OCI-LY7 (cell line): Measurements from ENCODE around the gene ZBTB47. TPM values are rescaled to one million over a fixed set of nuclear protein-coding genes. Genes with fewer than 3 reads are reported as not detected.

Experiments used
- BruUV-seq: library from RNA; stranded (reverse); fragments of 400-500 nt; replicated peaks from 2 replicates; lab custom pipeline; 2021; lab: Mats Ljungman, UMichigan
- CTCF ChIA-PET: fragments of 300-600 bp; sonication (Branson Sonifier 250); formaldehyde crosslinking; loops from one replicate; lab custom pipeline; 2022; ENCODE audit warnings: antibody characterized with exemption; ENCODE audit not compliant: unreplicated experiment; lab: Charles Lee
- POLR2A ChIA-PET: fragments of 300-600 bp; sonication (Branson Sonifier 250); formaldehyde crosslinking; loops from one replicate; lab custom pipeline; 2022; ENCODE audit warnings: antibody characterized with exemption; lab: Charles Lee
- DNase-seq: peaks from one replicate; pipeline ENCODE4 v3.0.0-alpha.2; 2015; ENCODE audit warnings: low spot score
- H2AFZ ChIP-seq: fragments of 200-600 bp; sonication (generic), shearing (Covaris generic); 2 replicates; pipeline ENCODE4 v1.6.1; 2014; ENCODE audit warnings: mild to moderate bottlenecking, antibody characterized with exemption, low read length, moderate library complexity
- H3K27ac ChIP-seq: fragments of 200-600 bp; sonication (generic); 2 replicates; pipeline ENCODE4 v1.5.1; 2014; ENCODE audit warnings: mixed run types, low read depth, mild to moderate bottlenecking, moderate library complexity, low read length, inconsistent platforms; ENCODE audit not compliant: poor library complexity, severe bottlenecking
- H3K36me3 ChIP-seq: fragments of 200-600 bp; sonication (generic); 2 replicates; pipeline ENCODE4 v1.6.1; 2014; ENCODE audit warnings: mild to moderate bottlenecking, antibody characterized with exemption, low read length, moderate library complexity, mixed read lengths; ENCODE audit not compliant: insufficient read depth
- H3K4me1 ChIP-seq: fragments of 200-600 bp; sonication (generic); 2 replicates; pipeline ENCODE4 v1.5.1; 2014; ENCODE audit warnings: mild to moderate bottlenecking, low read length; ENCODE audit not compliant: insufficient read depth, poor library complexity, severe bottlenecking
- H3K4me2 ChIP-seq: fragments of 200-600 bp; sonication (generic); 2 replicates; pipeline ENCODE4 v1.6.1; 2014; ENCODE audit warnings: mild to moderate bottlenecking, low read length
- H3K4me3 ChIP-seq: fragments of 200-600 bp; sonication (generic); 2 replicates; pipeline ENCODE4 v1.5.1; 2014; ENCODE audit warnings: mild to moderate bottlenecking, low read depth, low read length; ENCODE audit not compliant: poor library complexity, severe bottlenecking
- H3K79me2 ChIP-seq: fragments of 200-600 bp; sonication (generic); 2 replicates; pipeline ENCODE4 v1.6.1; 2016; ENCODE audit warnings: low read depth, mild to moderate bottlenecking, low read length, moderate library complexity, mixed read lengths; ENCODE audit not compliant: insufficient read depth
- H3K9me2 ChIP-seq: fragments of 200-600 bp; sonication (generic); 2 replicates; pipeline ENCODE4 v1.6.1; 2016; ENCODE audit warnings: mild to moderate bottlenecking, low read length, mixed read lengths; ENCODE audit not compliant: insufficient read depth
- H3K9me3 ChIP-seq: fragments of 200-600 bp; sonication (generic); 2 replicates; pipeline ENCODE4 v1.6.1; 2014; ENCODE audit warnings: mild to moderate bottlenecking, mixed run types, low read length, mixed read lengths
- H4K20me1 ChIP-seq: fragments of 200-600 bp; sonication (generic); 2 replicates; pipeline ENCODE4 v1.6.1; 2014; ENCODE audit warnings: mild to moderate bottlenecking, antibody characterized with exemption, low read length, moderate library complexity, mixed read lengths; ENCODE audit not compliant: insufficient read depth
- EZH2phosphoT487 ChIP-seq: fragments of 200-600 bp; sonication (generic); IDR thresholded peaks from 2 replicates; pipeline ENCODE4 v1.6.1; 2018; ENCODE audit warnings: low read depth, borderline replicate concordance, mild to moderate bottlenecking, mixed run types, antibody characterized with exemption, low read length, moderate library complexity, mixed read lengths
- intact Hi-C: fragments of 100-400 bp; cut with micrococcal nuclease; formaldehyde crosslinking; loops from one replicate; pipeline ENCODE4 v1.10.0; 2022; ENCODE audit not compliant: unreplicated experiment
- total RNA-seq, 2 experiments: library from RNA; depleted of rRNA in 1 of 2; stranded (reverse); fragments of >200 nt in 1 of 2; shearing (Covaris generic) in 1 of 2; gene quantifications; 2 replicates each; pipeline ENCODE4 v1.2.3, GENCODE V29; 2014 to 2022
- TF ChIP-seq, protein P1 (sequence below): fragments of 200-600 bp; sonication (generic); conservative IDR thresholded peaks from 2 replicates; pipeline ENCODE4 v1.5.1; 2014; ENCODE audit warnings: mild to moderate bottlenecking, antibody characterized with exemption, low read length, moderate library complexity, mixed read lengths

ZBTB47 gene
- total RNA-seq, 2 experiments from 2014 or later = 0.09 TPM; not detected in 1

DNA sequence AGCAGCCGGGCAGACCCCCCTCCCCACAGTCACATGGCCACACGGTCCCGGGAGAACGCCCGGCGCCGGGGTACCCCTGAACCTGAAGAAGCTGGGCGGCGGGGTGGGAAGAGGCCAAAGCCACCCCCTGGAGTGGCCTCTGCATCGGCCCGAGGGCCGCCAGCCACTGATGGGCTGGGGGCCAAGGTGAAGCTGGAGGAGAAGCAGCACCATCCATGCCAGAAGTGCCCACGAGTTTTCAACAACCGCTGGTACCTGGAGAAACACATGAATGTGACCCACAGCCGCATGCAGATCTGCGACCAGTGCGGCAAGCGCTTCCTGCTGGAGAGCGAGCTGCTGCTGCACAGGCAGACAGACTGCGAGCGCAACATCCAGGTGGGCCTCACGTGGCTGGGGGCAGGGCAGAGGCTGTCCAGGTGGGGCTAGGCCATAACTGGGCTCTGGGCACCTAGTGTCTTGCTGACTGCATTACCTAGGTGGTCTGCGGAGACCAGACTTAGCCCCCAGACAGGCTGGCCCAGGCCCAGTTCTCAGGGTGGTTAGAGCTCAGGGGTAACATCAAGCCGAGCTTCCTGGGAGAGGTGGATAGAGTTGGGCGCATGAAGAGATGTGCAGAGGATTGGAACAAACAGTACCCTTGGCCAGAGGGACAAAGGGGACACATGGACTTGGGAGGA, 6.1 kb downstream of the ZBTB47 start:
- POLR2A ChIA-PET = interaction anchor here (0.7 kb wide), 1 partner anchor 82 kb away, joined by 3 read pairs; no protein-coding TSS in a partner anchor
- Histone ChIP-seq H2AFZ (no peak overlapping the region), H4K20me1 (no peaks in the 10 kb centered on the region), H3K4me1 (no peaks in the 10 kb centered on the region), H3K4me3 (no peak overlapping the region), H3K9me2 (no peaks in the 10 kb centered on the region), H3K4me2 (no peak overlapping the region), H3K36me3 (no peaks in the 10 kb centered on the region), H3K9me3 (no peaks in the 10 kb centered on the region), H3K79me2 (no peaks in the 10 kb centered on the region), H3K27ac (no peak overlapping the region)
- intact Hi-C loops = loop anchor here (10.0 kb wide), 1 partner anchor 85 kb away; no protein-coding TSS in a partner anchor
- no peak for DNase-seq
- no TSS peak for BruUV-seq
- CTCF ChIA-PET = no interaction called here
- TF ChIP-seq, protein P1, sequence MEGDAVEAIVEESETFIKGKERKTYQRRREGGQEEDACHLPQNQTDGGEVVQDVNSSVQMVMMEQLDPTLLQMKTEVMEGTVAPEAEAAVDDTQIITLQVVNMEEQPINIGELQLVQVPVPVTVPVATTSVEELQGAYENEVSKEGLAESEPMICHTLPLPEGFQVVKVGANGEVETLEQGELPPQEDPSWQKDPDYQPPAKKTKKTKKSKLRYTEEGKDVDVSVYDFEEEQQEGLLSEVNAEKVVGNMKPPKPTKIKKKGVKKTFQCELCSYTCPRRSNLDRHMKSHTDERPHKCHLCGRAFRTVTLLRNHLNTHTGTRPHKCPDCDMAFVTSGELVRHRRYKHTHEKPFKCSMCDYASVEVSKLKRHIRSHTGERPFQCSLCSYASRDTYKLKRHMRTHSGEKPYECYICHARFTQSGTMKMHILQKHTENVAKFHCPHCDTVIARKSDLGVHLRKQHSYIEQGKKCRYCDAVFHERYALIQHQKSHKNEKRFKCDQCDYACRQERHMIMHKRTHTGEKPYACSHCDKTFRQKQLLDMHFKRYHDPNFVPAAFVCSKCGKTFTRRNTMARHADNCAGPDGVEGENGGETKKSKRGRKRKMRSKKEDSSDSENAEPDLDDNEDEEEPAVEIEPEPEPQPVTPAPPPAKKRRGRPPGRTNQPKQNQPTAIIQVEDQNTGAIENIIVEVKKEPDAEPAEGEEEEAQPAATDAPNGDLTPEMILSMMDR = no peak
- TF ChIP-seq EZH2phosphoT487 = no peak

- H2AFZ ChIP-seq = no peak overlapping the region
- H3K79me2 ChIP-seq = no peaks in the 10 kb centered on the region
- no peaks in the 10 kb centered on the region for H3K4me1 ChIP-seq
- H3K4me2 ChIP-seq = no peak overlapping the region
- H3K9me2 ChIP-seq = no peaks in the 10 kb centered on the region
- ChIA-PET POLR2A (interaction anchor here (1.2 kb wide), 1 partner anchor 8 kb away, joined by 3 read pairs; no protein-coding TSS in a partner anchor), CTCF (no interaction called here)
- no TSS peak for BruUV-seq
- H4K20me1 ChIP-seq = no peaks in the 10 kb centered on the region
- DNase-seq = no peak
- no peak for TF ChIP-seq EZH2phosphoT487
- TF ChIP-seq, protein P1 = no peak
- H3K36me3 ChIP-seq = no peaks in the 10 kb centered on the region
- H3K4me3 ChIP-seq = no peak overlapping the region
- H3K9me3 ChIP-seq = no peaks in the 10 kb centered on the region
- intact Hi-C loops = no loop called here
- H3K27ac ChIP-seq = no peak overlapping the region
Measured at GRCh38 chr3:42660131-42660715, 6.7 kb downstream of the ZBTB47 start.

DNA sequence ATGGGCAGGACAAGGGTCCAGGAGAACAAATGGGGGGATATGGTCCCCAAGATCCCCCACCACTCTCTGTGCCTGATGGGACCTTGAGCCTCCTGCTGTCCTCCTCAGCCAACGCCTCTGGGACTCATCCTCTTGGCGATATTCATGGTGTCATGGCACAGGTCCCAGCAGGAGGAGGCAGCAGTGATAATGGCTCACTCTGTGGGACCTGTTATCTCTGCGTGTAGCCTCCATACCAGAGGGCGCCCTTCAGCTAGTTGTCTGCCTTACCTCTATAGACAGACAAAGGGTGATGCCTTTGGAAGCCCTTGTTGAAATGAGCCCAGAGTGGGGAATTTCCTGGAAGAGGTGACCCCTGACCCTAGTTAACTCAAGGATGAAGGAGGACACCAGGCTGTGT, 7.4 kb downstream of the ZBTB47 start:
- H3K9me3 ChIP-seq = no peaks in the 10 kb centered on the region
- no peaks in the 10 kb centered on the region for H3K79me2 ChIP-seq
- no peak overlapping the region for H3K27ac ChIP-seq
- no peak overlapping the region for H2AFZ ChIP-seq
- H3K9me2 ChIP-seq = no peaks in the 10 kb centered on the region
- CTCF ChIA-PET = interaction anchor here (0.5 kb wide), 1 partner anchor 10 kb away, joined by 3 read pairs; no protein-coding TSS in a partner anchor
- intact Hi-C loops = no loop called here
- no peak overlapping the region for H3K4me2 ChIP-seq
- H4K20me1 ChIP-seq = no peaks in the 10 kb centered on the region
- BruUV-seq = no TSS peak
- H3K4me3 ChIP-seq = no peak overlapping the region
- peak; percentile 32 for DNase-seq
- TF ChIP-seq EZH2phosphoT487 = no peak
- TF ChIP-seq, protein P1 = peak; percentile 59
- POLR2A ChIA-PET = interaction anchor here (1.2 kb wide), 1 partner anchor 8 kb away, joined by 3 read pairs; no protein-coding TSS in a partner anchor
- H3K36me3 ChIP-seq = no peaks in the 10 kb centered on the region
- no peaks in the 10 kb centered on the region for H3K4me1 ChIP-seq
